Endodermal cell (in vitro differentiated cells): ENCODE measurements around the gene C4orf36. TPM values are rescaled to one million over a fixed set of nuclear protein-coding genes. Genes with fewer than 3 reads are reported as not detected.

ENCODE experiments used
- DNase-seq: peaks from one replicate; pipeline ENCODE4 v3.0.0-alpha.2; 2017
- H3K27ac ChIP-seq: 2 replicates; pipeline ENCODE4 v1.5.1; 2013; ENCODE audit warnings: mild to moderate bottlenecking, low read depth, low read length, moderate library complexity
- H3K27me3 ChIP-seq: 2 replicates; pipeline ENCODE4 v1.6.1; 2013; ENCODE audit warnings: mild to moderate bottlenecking, low read length, moderate library complexity; ENCODE audit not compliant: insufficient read depth, control insufficient read depth, poor library complexity, severe bottlenecking
- H3K36me3 ChIP-seq: 2 replicates; pipeline ENCODE4 v1.7.0; 2013; ENCODE audit warnings: mild to moderate bottlenecking, low read length, moderate library complexity; ENCODE audit not compliant: control insufficient read depth, insufficient read depth
- H3K4me1 ChIP-seq: one replicate; pipeline ENCODE4 v1.7.0; 2013; ENCODE audit warnings: low read length; ENCODE audit not compliant: control insufficient read depth, insufficient read depth
- H3K4me3 ChIP-seq: 2 replicates; pipeline ENCODE4 v1.5.1; 2013; ENCODE audit warnings: mild to moderate bottlenecking, low read length, moderate library complexity
- H3K9ac ChIP-seq: 2 replicates; pipeline ENCODE4 v1.6.1; 2013; ENCODE audit warnings: mild to moderate bottlenecking, low read length, moderate library complexity; ENCODE audit not compliant: poor library complexity, severe bottlenecking; ENCODE audit errors: extremely low read depth
- H3K9me3 ChIP-seq: 2 replicates; pipeline ENCODE4 v1.6.1; 2013; ENCODE audit warnings: mild to moderate bottlenecking, low read length, moderate library complexity; ENCODE audit not compliant: control insufficient read depth
- H3K27ac Mint-ChIP-seq: 2 replicates; pipeline ENCODE4 v1.8.0; 2020; ENCODE audit warnings: mixed read lengths
- H3K27me3 Mint-ChIP-seq: 2 replicates; pipeline ENCODE4 v1.8.0; 2021; ENCODE audit warnings: mild to moderate bottlenecking, mixed read lengths; ENCODE audit not compliant: insufficient read depth
- H3K36me3 Mint-ChIP-seq: 2 replicates; pipeline ENCODE4 v1.8.0; 2020; ENCODE audit warnings: low read depth, mixed read lengths
- H3K4me1 Mint-ChIP-seq: 2 replicates; pipeline ENCODE4 v1.8.0; 2020; ENCODE audit warnings: mixed read lengths
- H3K4me3 Mint-ChIP-seq: 2 replicates; pipeline ENCODE4 v1.8.0; 2020; ENCODE audit warnings: mild to moderate bottlenecking, moderate library complexity, mixed read lengths
- H3K9me3 Mint-ChIP-seq: 2 replicates; pipeline ENCODE4 v1.8.0; 2020; ENCODE audit warnings: mild to moderate bottlenecking, mixed read lengths
- CTCF ChIP-seq: fragments of 200-600 bp; sonication (generic); conservative IDR thresholded peaks from 2 replicates; pipeline ENCODE4 v1.5.0; 2021; ENCODE audit warnings: antibody characterized with exemption, mild to moderate bottlenecking
- WGBS, 2 experiments: methylation state at CpG; one replicate each; pipeline versions ENCODE4 v1.1.5 to v1.1.7; 2013; ENCODE audit warnings: missing lambda C conversion rate in 2 of 2, mixed read lengths in 1 of 2; ENCODE audit not compliant: insufficient coverage in 1 of 2, insufficient read length in 1 of 2; 5-methylcytosine and 5-hydroxymethylcytosine counted together
- total RNA-seq, 2 donors: library from RNA; stranded (reverse); fragmentation: NEBNext Ultra II Directional in 1 of 2; extraction: Animal tissue kit (Norgen Biotek cat#: 25700) in 1 of 2; gene quantifications; 2 replicates in 1 of 2; 3 replicates in 1 of 2; pipeline ENCODE4 v1.2.1, GENCODE V29; 2021

C4orf36 gene
- total RNA-seq, 2 donors from 2014 or later = 2.2 to 3.7 TPM

- peak overlapping the region; percentile 50 for H3K27ac Mint-ChIP-seq
- DNase-seq = no peak
- H3K9ac ChIP-seq = no peak overlapping the region
- peaks cover 8% of the 10 kb centered on the region for H3K36me3 Mint-ChIP-seq
- no peak overlapping the region for H3K27ac ChIP-seq
- peaks cover 40% of the 10 kb centered on the region for H3K4me1 Mint-ChIP-seq
- peak overlapping the region; percentile 79 for H3K4me3 Mint-ChIP-seq
- TF ChIP-seq CTCF = no peak
- no peaks in the 10 kb centered on the region for H3K27me3 ChIP-seq
- no peaks in the 10 kb centered on the region for H3K4me1 ChIP-seq
- H3K9me3 Mint-ChIP-seq = no peaks in the 10 kb centered on the region
- no peaks in the 10 kb centered on the region for H3K27me3 Mint-ChIP-seq
- no peaks in the 10 kb centered on the region for H3K9me3 ChIP-seq
- H3K36me3 ChIP-seq = no peaks in the 10 kb centered on the region
- H3K4me3 ChIP-seq = peak overlapping the region; percentile 43
- 88 to 94% methylated on average over 8 of the region's 8 CpGs for WGBS, 2 experiments
Observed at GRCh38 chr4:86939729-86940575, 47.7 kb upstream of the C4orf36 start.

DNA sequence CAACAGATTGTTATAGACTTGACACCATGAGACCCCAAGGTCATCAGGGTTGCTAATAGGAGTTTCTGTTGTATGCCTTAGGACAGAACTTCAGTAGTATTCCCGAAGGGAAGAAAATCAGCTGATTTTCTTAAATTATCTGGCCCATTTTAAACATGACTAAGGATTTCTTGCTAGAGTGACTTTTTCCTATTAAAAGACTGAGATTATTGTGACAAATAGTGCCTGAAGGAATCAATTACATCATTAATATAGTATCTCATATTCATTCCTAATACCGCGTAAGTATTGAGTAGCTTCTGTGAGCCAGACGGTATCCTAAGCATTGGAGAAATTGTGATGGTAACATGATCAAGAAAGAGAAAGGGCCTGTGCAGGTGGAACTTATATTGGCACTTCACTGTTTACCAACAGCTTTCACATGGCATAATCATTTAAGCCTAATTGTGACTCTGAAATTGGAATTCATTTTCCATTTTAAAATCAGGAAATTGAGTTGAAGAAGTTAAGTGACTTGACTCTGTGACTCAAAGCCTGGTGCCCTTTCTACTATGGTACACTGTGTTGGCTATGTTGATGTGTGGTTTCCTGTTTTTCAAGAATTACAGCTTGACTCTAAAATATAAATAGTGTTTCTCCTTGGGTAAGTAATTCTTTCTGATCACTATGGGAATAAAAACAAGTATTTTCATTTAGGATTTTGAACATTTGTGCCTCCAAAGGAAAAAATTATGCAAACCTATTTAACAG, 46.7 kb upstream of the C4orf36 start:
- H3K27me3 ChIP-seq = no peaks in the 10 kb centered on the region
- H3K9me3 ChIP-seq = no peaks in the 10 kb centered on the region
- WGBS, 2 experiments = 84 to 91% methylated on average over 1 to 4 of the region's 4 CpGs
- peaks cover 8% of the 10 kb centered on the region for H3K36me3 Mint-ChIP-seq
- H3K27ac ChIP-seq = no peak overlapping the region
- H3K4me1 ChIP-seq = no peaks in the 10 kb centered on the region
- no peak for TF ChIP-seq CTCF
- H3K4me1 Mint-ChIP-seq = peaks cover 31% of the 10 kb centered on the region
- no peak overlapping the region for H3K27ac Mint-ChIP-seq
- H3K4me3 Mint-ChIP-seq = peak overlapping the region; percentile 79
- no peaks in the 10 kb centered on the region for H3K36me3 ChIP-seq
- H3K27me3 Mint-ChIP-seq = no peaks in the 10 kb centered on the region
- H3K9ac ChIP-seq = no peak overlapping the region
- peak overlapping the region; percentile 43 for H3K4me3 ChIP-seq
- DNase-seq = no peak
- no peaks in the 10 kb centered on the region for H3K9me3 Mint-ChIP-seq

GRCh38 chr4:86935853-86936733, 43.9 kb upstream of the C4orf36 start:
- H3K4me3 Mint-ChIP-seq = peak overlapping the region; percentile 79
- peak overlapping the region; percentile 33 for H3K27ac ChIP-seq
- no peak for TF ChIP-seq CTCF
- H3K27me3 ChIP-seq = no peaks in the 10 kb centered on the region
- H3K4me1 Mint-ChIP-seq = peaks cover 34% of the 10 kb centered on the region
- no peaks in the 10 kb centered on the region for H3K9me3 Mint-ChIP-seq
- peaks cover 3% of the 10 kb centered on the region for H3K36me3 ChIP-seq
- peak overlapping the region; percentile 87 for H3K4me3 ChIP-seq
- H3K27ac Mint-ChIP-seq = peak overlapping the region; percentile 94
- H3K9me3 ChIP-seq = no peaks in the 10 kb centered on the region
- peak overlapping the region; percentile 85 for H3K9ac ChIP-seq
- WGBS, 2 experiments = 0 to 9% methylated on average over 7 to 36 of the region's 36 CpGs
- no peaks in the 10 kb centered on the region for H3K4me1 ChIP-seq
- DNase-seq = peak; percentile 91
- no peaks in the 10 kb centered on the region for H3K27me3 Mint-ChIP-seq
- peaks cover 12% of the 10 kb centered on the region for H3K36me3 Mint-ChIP-seq
